Stimulated activated naive CD4-positive, alpha-beta T cell treated with Interleukin-2 at 50 U/mL for 16 hours (primary cell): ENCODE measurements around the gene OR52E8.

Experiments
- DNase-seq: peaks from one replicate; lab custom pipeline; 2025; lab: John Stamatoyannopoulos, UW

Gene OR52E8

DNA sequence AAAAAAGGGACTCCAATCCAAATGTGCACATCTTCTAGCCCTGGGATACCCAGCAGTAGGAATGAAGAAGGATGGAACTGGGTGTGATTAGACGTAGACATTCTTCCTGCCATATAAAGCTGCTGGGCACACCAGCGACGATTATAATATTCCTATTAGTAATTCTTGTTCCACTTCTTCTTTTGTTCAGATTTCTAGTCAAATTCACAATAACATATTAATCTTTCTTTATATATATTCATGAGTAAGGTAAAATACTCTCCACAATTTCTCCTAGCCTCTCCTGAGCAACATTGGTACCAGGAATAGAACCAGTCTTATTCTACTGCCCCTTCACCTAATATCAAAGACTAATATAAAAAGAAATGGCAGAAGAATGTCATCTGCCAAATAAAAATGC is at the start of gene OR52E8:
Gene OR52E8 (minus strand): TSS at position 101 of the 400 bp plus-strand sequence. CDS start 0 bp downstream, at position 101.
- DNase-seq, result no peak

DNA sequence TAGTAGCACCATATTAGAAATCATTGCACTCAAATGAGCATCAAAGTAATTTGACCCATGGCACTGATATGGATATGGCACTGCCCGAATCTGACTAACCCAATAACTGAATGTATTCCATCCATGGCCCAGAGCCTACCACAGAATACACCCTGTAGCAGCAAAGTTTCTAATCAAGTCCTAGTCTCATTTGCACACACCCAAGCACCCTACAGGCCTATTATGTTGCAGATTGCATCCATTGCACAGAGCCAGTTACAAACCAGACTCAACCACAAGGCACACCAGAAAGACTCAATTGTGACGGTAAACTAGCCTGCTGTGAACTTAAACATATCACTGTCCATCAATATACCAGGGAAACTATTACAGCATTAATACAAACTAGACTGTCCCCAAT is 42.0 kb upstream of the OR52E8 start:
- DNase-seq, result no peak

DNA sequence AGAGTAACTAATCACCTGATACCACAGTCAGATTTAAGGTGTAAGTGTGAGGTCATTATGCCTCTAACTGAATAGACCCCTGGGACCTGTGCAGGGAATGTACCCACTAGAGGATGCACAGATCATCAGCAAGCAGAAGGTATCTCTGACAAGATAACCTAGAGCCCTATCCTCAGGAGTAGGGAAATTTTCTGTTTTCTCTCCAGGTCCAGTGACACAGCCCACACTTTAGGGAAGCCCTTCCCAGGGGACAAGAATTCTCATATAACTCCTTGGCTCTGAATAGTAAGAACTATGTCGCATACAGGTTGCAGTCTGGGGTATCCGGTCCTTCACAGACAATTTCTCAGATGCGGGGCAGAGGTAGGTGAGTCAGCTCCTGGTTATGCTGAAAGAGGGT is 35.4 kb upstream of the OR52E8 start, which contains the start of gene OR52E5:
Gene OR52E5 (plus strand): TSS at position 301 of the 400 bp plus-strand sequence. CDS start 7,569 bp downstream, outside the sequence.
- DNase-seq, result no peak

DNA sequence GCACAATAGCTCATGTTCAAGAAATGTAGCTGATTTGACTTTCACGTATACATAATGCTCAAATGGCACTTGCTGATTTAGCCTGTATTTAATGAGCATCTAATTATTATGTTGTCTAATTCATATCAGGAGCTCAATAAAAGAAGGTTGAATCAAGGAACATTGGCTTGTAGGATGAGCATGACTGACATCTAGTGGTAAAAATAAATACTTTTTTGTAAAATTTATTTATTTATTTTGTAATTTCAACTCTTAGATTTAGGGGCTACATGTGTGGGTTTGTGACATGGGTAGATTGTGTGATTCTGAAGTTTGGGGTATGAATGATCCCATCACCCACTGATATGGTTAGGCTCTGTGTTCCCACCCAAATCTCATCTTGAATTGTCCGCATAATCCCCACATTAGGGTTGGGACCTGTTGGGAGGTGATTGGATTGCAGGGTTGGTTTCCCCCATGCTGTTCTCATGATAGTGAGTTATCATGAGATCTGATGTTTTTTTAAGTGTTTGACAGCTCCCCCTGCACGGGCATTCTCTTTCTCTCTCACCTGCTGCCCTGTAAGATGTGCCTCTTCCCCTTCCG is 33.8 kb upstream of the OR52E8 start:
- no peak for DNase-seq

DNA sequence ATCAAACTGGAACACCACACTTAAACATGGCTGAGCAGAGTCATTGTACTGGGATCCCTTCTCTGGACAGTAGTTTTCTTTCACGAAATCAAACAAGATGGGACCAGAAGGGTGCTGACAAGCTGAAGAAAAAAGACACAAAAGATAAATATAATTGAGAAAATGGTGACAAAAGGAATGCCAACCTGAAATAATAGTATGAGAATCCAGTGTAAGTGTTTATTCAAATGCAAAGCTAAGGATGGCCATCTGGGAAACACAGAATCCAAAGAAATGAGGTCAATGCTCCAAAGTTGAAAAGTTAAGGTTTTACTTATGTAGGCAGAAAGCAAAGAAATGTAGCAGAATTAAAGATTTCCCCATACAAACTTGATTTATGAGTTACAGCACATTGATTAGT is 30.2 kb upstream of the OR52E8 start:
- DNase-seq, result no peak

DNA sequence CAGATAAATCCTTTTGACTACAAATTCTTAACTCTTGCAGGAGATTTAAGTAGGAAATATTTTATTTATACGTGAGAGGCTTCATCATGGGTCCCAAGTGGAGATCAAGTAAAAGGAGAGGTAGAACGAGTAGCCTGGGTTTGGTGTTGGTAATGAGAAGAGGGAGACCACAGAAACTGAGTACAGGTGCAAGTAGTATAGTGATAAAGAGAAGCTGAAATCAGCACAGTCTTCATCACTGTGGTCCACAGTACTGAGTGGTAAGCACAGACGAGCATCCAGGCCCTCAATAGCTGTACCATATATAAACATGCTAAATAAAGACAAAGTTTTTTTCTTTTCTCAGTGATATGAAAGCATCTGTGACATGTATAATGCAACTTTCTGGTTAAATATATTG is 29.7 kb upstream of the OR52E8 start:
- no peak for DNase-seq

DNA sequence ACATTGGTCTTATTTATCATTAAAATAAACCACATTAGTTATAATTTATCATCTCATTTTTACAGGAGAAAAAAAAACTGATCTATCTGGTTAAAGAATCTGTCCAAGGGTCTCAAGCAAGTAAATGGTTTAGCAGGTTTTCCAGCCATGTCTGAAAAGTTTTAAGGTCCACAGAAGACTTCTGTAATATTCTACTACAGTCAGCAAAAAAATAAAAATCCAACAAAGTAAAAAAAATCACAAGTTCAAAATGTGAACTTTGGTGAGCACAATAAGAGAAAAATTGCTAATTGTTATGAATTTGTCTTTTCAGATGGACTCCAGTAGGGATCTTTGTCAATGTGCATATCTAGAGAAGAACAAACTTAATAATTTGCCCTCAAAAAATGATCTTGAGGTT is 24.3 kb upstream of the OR52E8 start:
- no peak for DNase-seq

DNA sequence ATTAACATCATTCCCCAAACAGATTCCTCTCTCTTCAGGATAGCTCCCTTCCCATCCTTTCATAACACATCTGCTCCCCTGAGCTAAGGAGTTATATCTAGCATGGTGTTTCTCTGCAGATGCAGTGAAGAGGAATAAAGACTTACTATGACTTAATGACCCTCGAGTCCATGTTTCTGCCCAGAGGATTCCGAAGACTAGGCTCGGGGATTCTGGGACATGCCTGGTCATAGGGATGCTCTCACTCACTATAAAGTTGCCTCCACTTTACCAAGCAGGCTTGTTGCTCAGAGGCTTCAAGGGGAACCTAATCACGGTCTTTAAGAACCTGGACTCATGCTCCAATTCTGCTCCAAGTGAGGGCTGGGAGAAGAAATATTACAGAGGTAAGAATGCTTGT is 22.8 kb upstream of the OR52E8 start, which contains the start of gene OR52E4:
Gene OR52E4 (plus strand): TSS at position 301 of the 400 bp plus-strand sequence. CDS start 3,664 bp downstream, outside the sequence.
- no peak for DNase-seq

DNA sequence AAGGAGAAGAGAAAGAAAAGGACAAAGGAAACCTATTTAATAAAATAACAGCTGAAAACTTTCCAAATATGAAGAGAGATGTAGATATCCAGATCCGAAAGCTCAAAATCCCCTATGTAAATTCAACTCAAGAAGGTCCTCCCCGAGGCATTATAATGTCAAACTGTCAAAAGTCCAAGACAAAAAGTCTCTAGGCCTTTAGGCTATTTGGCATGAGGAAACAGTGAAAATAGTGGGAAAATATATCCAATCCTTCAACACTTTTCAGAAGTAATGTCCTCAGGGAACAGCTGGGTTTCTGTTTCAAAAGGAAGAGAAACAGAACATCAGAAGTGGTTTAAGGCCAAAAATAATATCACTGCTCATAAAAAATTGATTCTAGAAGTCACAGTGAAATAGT is 21.1 kb upstream of the OR52E8 start:
- DNase-seq, result no peak

DNA sequence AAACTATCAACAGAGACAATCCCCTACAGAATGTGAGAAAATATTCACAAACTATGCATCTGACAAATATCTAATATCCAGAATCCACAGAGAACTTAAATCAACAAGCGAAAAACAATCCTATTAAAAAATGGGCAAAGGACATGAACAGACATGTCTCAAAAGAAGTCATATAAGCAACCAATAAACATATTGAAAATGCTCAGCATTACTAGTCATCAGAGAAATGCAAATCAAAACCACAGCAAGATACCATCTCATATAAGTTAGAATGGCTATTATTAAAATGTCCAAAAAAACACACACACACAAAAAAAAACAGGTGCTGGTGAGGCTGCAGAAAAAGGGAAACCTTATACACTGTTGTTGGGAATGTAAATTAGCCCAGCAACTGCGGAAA is 8.3 kb upstream of the OR52E8 start:
- no peak for DNase-seq

DNA sequence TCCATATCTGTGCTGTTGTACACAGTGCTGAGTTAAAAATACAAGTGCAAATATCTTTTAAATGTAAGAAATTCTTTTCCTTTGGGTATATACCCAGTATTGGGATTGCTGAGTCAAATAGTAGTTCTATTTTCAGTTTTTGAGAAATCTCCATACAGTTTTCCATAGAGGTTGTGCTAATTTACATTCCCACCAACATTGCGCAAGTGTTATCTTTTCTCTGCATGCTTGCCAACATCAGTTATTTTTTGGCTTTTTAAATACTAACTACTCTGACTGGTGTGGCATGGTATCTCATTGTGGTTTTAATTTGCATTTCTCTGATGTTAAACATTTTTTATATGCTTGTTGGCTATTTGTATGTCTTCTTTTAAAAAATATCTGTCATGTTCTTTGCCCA is 6.5 kb downstream of the OR52E8 start:
- DNase-seq, result no peak

DNA sequence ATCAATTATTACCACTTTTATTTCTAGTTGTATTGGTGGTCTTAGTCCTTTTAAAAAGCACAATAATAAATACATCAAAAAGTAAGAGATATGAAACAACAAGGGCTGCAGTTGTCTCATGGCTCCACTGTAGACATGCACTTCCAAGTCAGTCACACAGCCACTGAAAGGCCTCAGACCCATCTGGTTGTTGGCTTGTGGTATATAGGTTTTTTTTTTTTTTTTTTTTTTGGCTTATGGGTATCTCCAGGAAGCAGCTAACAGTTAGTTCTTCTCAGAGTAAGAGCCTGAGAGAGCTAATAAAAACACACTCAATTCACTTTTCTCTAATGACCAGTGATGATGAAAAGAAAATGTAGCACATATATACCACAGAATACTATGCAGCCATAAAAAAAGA is 9.8 kb downstream of the OR52E8 start:
- DNase-seq, result no peak

DNA sequence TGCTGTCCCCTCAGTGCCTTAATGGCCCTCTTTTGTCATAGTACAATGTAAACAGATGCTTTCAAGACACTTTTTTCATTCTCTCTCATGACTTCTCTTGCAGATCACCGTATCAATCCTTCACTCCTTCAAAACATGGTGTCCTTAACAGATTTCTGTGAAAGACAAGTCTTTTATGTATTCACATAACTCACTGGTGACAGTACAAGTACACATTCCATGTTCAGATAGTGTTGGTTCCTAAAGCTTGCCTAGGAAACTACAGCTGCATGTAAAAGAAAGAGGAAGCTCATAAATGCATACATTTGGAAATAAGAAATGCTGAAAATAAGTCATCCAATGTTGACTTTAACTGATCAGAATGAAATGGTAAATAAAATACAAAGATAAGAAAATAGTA is 10.8 kb downstream of the OR52E8 start:
- DNase-seq, result no peak

DNA sequence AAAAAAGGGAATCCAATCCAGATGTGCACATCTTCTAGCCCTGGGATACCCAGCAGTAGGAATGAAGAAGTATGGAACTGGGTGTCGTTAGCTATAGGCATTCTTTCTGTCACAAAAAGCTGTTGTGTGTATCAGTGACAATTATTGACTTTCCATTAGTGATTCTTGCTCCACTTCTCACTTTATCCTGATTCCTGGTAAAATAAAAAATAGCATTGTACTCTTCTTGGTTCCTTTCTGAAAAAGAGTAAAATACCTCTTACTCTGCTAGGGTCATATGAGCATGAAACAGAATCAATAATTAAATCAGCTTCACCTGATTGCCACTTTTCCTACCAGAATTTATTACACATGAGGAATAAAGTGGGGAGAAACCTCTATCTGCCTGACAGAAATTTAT is 15.7 kb downstream of the OR52E8 start, which contains the start of gene OR52E6:
Gene OR52E6 (minus strand): TSS at position 101 of the 400 bp plus-strand sequence. CDS start 0 bp downstream, at position 101.
- DNase-seq, result no peak

DNA sequence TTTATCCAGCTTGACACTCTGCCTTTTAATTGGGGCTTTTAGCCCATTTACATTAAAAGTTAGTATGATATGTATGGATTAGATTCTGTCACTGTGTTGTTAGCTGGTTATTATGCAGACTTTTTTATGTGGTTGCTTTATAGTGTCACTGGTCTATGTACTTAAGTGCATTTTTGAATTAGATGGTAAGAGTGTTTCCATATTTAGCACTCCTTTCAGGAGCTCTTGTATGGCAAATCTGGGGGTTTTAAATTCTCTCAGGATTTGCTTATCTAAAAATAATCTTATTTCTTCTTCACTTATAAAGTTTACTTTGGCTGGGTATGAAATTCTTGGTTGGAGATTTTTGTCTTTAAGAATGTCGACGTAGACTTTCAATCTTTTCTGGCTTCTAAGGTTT is 19.8 kb downstream of the OR52E8 start:
- DNase-seq, result no peak

DNA sequence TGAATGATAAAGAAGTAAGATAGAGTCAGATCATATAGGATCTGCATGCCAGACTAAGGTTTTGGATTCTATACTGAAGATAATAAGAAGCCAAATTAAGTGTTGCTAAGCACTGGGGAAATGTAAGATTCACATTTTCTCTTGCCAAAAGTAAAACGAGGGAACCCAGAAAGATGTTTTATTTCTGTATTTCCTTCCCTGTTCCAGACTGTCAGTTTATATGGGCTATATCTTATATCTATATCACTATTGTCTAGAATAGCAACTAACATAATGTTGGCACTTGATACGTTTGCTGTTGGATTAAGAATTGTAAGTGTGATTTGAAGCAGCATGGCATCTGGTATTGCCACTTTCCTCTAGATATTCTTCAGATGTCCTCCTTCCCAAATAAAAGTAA is 24.0 kb downstream of the OR52E8 start:
- DNase-seq, result no peak

DNA sequence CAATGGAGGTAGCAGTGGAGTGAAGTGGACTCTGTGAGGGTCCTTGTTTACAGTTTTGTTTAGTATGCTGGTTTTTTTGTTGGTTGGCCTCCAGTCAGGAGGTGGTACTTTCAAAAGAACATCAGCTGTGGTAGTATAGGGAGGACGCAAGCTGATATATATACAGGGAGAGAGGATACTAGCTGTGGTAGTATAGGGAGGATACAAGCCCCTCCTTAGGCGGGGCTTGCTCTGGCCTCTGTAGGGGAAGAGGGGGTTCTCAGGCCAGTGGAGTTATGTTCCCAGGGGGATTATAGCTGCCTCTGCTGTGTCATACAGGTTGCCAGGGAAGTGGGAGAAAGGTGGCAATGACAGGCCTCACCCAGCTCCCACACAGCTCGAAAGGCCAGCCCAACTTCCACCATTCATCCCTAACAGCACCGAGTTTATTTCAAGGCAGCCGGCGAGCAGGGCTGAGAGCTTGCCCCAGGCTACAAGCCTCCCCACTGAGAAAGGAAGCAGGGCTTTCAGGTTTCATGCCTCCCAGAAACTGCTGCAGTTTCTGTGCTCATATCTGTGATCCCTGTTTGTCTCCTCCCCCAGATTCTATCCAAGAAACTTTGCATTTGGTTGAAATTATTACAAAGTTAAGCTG is 26.2 kb downstream of the OR52E8 start:
- no peak for DNase-seq

DNA sequence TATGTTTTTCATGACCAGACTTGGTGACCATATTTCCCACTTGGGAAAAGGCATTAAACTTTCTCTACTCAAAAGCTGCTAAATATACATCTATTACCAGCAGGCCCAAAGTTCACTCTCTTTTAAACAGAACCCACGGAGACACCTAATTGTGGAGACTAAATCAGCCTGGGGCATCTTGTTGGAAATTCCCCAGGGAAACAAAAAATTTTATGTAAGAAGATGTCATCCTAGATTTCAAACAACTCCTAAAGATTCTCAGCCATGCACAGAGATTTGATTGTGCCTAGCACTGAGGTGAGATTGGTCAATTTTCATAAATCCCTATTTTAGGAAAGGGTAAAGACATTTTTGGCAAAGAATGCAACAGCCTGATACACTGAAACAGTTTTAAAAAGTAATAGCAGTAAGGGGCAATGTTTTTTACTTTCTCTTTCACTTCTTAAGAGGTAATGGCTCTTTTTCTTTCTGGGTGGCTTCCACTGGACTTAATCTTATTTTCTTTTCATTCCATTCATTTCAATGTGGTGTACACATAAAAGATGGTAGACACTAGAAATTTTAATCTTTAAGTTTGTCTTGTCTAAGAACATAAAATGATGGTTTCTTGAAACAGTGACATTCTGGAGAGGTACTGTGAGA is 39.1 kb downstream of the OR52E8 start:
- DNase-seq, result no peak

DNA sequence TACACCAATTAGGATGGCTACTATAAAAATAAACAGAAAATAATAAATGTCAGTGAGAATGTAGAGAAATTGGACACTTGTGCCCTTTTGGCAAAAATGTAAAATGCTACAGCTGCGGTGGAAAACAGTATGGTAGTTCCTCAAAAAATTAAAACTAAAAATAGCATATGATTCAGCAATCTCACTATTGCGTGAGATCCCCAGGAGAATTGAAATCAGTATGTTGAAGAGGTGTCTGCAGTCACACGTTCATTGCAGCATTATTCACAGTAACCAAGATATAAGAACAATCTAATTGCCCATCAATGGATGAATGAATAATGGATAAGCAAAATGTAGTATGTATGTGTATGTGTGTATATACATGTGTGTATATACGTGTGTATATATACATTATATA is 42.0 kb downstream of the OR52E8 start:
- DNase-seq, result no peak

DNA sequence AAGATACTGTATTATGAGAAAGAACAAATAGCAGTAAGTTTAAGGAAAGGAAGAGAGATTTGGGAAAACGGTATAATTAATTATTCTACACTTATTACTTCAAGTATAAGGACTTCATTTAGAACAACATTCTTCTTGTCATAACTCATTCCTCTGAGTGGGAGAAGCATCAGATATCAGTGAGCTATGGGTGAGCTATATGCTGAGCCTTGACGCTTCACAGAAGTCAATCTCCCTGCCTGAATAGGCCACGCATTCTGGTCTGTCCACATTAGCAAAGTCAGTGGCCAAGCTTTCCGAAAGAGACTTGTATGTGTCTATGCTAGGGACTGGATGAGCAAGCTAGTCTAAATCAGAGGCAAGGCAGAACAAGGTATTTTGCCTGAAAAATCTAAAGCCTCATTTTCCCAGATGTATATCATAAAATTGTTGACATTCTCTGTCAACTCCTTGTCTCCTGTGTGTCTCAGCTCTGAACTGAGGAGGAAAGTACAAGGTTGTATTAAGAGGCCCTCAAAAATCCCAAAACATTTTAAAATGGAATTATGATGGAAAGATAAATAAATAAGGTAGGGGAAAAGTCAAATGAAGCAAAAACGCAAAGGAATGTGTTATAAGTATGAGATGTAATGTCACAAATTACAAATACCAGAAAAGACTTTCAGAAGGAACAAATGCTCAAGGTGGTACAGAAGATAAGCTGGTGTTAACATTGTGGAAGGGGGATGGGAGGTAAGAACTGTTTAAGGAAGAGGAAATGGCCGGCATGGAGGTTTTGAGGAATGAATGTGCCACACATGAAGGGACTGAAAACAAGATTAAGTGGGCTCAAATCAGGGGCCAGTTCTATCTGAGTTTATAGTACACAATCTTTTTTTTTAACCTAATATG is 47.3 kb downstream of the OR52E8 start:
- DNase-seq, result no peak

DNA sequence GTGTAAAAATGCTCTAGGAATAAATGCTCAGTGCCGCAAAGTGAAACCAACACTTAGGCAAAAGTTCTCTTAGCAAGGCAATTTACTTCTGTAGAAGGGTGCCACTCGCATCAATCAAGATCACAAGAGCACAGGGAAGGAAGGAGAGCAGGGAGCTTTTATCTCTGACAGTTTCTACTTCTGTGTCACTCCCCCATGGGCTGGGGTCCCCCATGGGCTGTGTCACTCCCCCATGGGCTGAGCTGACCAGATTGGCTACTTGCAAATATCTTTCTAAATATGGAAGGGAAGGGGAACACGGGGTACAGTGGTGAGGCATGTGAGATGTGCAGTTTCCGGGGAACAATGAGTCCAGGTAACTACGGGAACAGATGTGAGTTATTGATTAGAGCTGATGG is 48.4 kb downstream of the OR52E8 start:
- DNase-seq, result no peak

DNA sequence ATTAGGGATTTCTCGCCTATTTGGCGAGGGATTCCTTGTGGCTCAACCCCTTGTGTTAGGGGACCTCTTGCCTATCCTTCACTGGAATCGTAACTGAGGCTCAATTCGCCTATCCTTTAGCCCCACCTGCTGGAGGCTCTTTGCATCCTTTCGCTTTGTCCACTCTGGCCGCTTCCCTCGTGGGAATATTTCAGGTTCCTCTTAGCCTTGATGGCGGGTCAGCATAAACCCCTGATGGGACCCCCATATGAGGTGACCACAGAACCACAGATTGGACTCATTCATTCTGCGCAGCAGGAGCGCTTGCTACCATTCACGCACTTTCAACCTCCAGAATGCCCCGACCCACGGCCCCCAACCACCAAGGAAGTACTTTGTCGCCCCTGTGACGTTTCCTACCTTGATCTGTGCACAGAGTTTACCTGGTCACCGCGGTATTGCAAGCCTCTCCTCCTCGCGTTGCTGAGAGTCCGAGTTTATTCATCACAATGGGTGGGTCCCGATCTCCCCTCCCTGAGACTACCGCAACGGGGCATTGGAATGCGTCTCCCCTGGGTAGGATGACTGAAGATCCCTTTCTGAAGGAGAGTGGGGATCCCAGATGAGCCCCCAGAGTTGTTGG is 48.9 kb downstream of the OR52E8 start, which contains the start of gene OR52N2:
Gene OR52N2 (plus strand): TSS at position 425 of the 622 bp plus-strand sequence. CDS start 11,412 bp downstream, outside the sequence.
- DNase-seq, result peak; percentile 55
